Cardiac muscle cell (in vitro differentiated cells and primary cell): ENCODE results near the gene SGMS1. TPM values are rescaled to one million over a fixed set of nuclear protein-coding genes. Genes with fewer than 3 reads are reported as not detected.

Experiments
- DNase-seq, 2 donors: peaks; one replicate each; pipeline versions ENCODE4 v3.0.0 to v3.0.0-alpha.2; 2010 to 2017; ENCODE audit warnings: low read depth in 1 of 2, low spot score in 1 of 2
- H3K27ac ChIP-seq: fragments of 200-600 bp; sonication (generic); 2 replicates; pipeline ENCODE4 v1.5.1; 2016
- H3K27me3 ChIP-seq: fragments of 200-600 bp; sonication (generic); 2 replicates; pipeline ENCODE4 v1.6.0; 2016; ENCODE audit warnings: control low read depth
- H3K36me3 ChIP-seq: fragments of 200-600 bp; sonication (generic); 2 replicates; pipeline ENCODE4 v1.5.1; 2016; ENCODE audit warnings: control low read depth
- H3K4me1 ChIP-seq: fragments of 200-600 bp; sonication (generic); 2 replicates; pipeline ENCODE4 v1.8.1; 2017; ENCODE audit warnings: low read depth, mild to moderate bottlenecking, mixed run types
- H3K4me3 ChIP-seq: fragments of 200-600 bp; sonication (generic); 2 replicates; pipeline ENCODE4 v1.5.1; 2016; ENCODE audit warnings: mild to moderate bottlenecking
- H3K9me3 ChIP-seq: fragments of 200-600 bp; sonication (generic); 2 replicates; pipeline ENCODE4 v1.5.1; 2017; ENCODE audit warnings: low read depth, mild to moderate bottlenecking, control low read depth
- CTCF ChIP-seq: IDR thresholded peaks from 2 replicates; pipeline ENCODE4 v1.5.1; 2012; ENCODE audit warnings: low read depth, mild to moderate bottlenecking, low read length
- polyA plus RNA-seq: library from polyadenylated mRNA; unstranded; fragments of >200 nt; fragmentation: Nextera tagmentation; extraction: Ambion mirVana; gene quantifications from 2 replicates; pipeline ENCODE4 v1.2.1, GENCODE V29; 2016
- total RNA-seq: library from RNA; depleted of rRNA; stranded (reverse); fragments of >200 nt; gene quantifications from 2 replicates; pipeline ENCODE4 v1.2.3, GENCODE V29; 2016

SGMS1 gene
- total and polyA plus RNA-seq, 2 experiments from 2014 or later: 12.1 to 41.6 TPM

GRCh38 chr10:50610368-50610767 lies 13.4 kb downstream of the SGMS1 start:
- Histone ChIP-seq H3K9me3 (no peaks in the 10 kb centered on the region), H3K36me3 (no peaks in the 10 kb centered on the region), H3K27me3 (no peaks in the 10 kb centered on the region), H3K4me3 (no peak overlapping the region), H3K4me1 (peaks cover 38% of the 10 kb centered on the region), H3K27ac (peak overlapping the region; percentile 62)
- TF ChIP-seq CTCF: no peak
- peak; percentile 56 to 75 for DNase-seq

GRCh38 chr10:50607356-50607925 lies 16.3 kb downstream of the SGMS1 start:
- peak in 1 of 2 donors; percentile 34 for DNase-seq
- TF ChIP-seq CTCF: no peak
- H3K27ac ChIP-seq: no peak overlapping the region
- H3K27me3 ChIP-seq: no peaks in the 10 kb centered on the region
- no peaks in the 10 kb centered on the region for H3K36me3 ChIP-seq
- H3K9me3 ChIP-seq: no peaks in the 10 kb centered on the region
- H3K4me3 ChIP-seq: no peak overlapping the region
- H3K4me1 ChIP-seq: peaks cover 46% of the 10 kb centered on the region

- peak overlapping the region; percentile 90 for H3K27ac ChIP-seq
- H3K4me1 ChIP-seq: peaks cover 50% of the 10 kb centered on the region
- H3K27me3 ChIP-seq: no peaks in the 10 kb centered on the region
- no peak overlapping the region for H3K4me3 ChIP-seq
- H3K36me3 ChIP-seq: no peaks in the 10 kb centered on the region
- H3K9me3 ChIP-seq: no peaks in the 10 kb centered on the region
- DNase-seq: no peak
- no peak for TF ChIP-seq CTCF
Observed at GRCh38 chr10:50605951-50606270, 17.8 kb downstream of the SGMS1 start.

- H3K4me1 ChIP-seq: peaks cover 46% of the 10 kb centered on the region
- peak; percentile 59 to 98 for DNase-seq
- TF ChIP-seq CTCF: no peak
- no peaks in the 10 kb centered on the region for H3K36me3 ChIP-seq
- no peaks in the 10 kb centered on the region for H3K9me3 ChIP-seq
- H3K27me3 ChIP-seq: no peaks in the 10 kb centered on the region
- H3K4me3 ChIP-seq: no peak overlapping the region
- peak overlapping the region; percentile 90 for H3K27ac ChIP-seq
Observed at GRCh38 chr10:50605269-50605950, 18.3 kb downstream of the SGMS1 start.

- H3K27ac ChIP-seq: peak overlapping the region; percentile 90
- no peaks in the 10 kb centered on the region for H3K27me3 ChIP-seq
- H3K9me3 ChIP-seq: no peaks in the 10 kb centered on the region
- no peak overlapping the region for H3K4me3 ChIP-seq
- peaks cover 40% of the 10 kb centered on the region for H3K4me1 ChIP-seq
- DNase-seq: no peak
- TF ChIP-seq CTCF: no peak
- no peaks in the 10 kb centered on the region for H3K36me3 ChIP-seq
Observed at GRCh38 chr10:50604809-50605208, 18.9 kb downstream of the SGMS1 start.
